Naive thymus-derived CD4-positive, alpha-beta T cell (primary cell): ENCODE measurements around the gene LEMD3. TPM values are rescaled to one million over a fixed set of nuclear protein-coding genes. Genes with fewer than 3 reads are reported as not detected.
A peak's percentile ranks its signal among the peaks of the same experiment; 100 is the strongest.
"Not testable (repeated sequence)": the region's sequence is repeated elsewhere in the genome, so short reads cannot be mapped to it uniquely, and the experiment has no call there.

Experiments
- ATAC-seq: fragments of 150-1000 bp; cut with Tn5 transposase; 2 replicates; pipeline ENCODE4 v1.10.0; 2021; ENCODE audit warnings: mild to moderate bottlenecking, moderate library complexity
- CTCF ChIA-PET: fragments of 350-600 bp; sonication (Branson Sonifier 250); formaldehyde crosslinking; loops from one replicate; lab custom pipeline; 2021; ENCODE audit warnings: antibody characterized with exemption; lab: Charles Lee
- POLR2A ChIA-PET: fragments of 350-600 bp; sonication (Branson Sonifier 250); formaldehyde crosslinking; loops from one replicate; lab custom pipeline; 2021; ENCODE audit warnings: antibody characterized with exemption, inconsistent platforms; lab: Charles Lee
- DNase-seq, 9 donors: peaks; one replicate each; pipeline versions ENCODE4 v3.0.0 to v3.0.0-alpha.2; 2020 to 2022; ENCODE audit warnings: mixed read lengths in 1 of 9
- H3K27ac ChIP-seq: one replicate; pipeline ENCODE4 v1.7.0; 2013; ENCODE audit warnings: mild to moderate bottlenecking, low read depth, low read length, moderate library complexity
- H3K27me3 ChIP-seq, 2 donors: one replicate each; pipeline ENCODE4 v1.7.0; 2013; ENCODE audit warnings: low read length in 2 of 2, mild to moderate bottlenecking in 2 of 2, moderate library complexity in 2 of 2; ENCODE audit not compliant: control insufficient read depth in 2 of 2, insufficient read depth in 2 of 2
- H3K36me3 ChIP-seq, 3 experiments: 1 replicate in 2 of 3; 2 replicates in 1 of 3; pipeline ENCODE4 v1.7.0; 2013; ENCODE audit warnings: low read length in 3 of 3, mild to moderate bottlenecking in 3 of 3, moderate library complexity in 1 of 3; ENCODE audit not compliant: insufficient read depth in 3 of 3, control insufficient read depth in 2 of 3
- H3K4me1 ChIP-seq, 2 donors: one replicate each; pipeline ENCODE4 v1.7.0; 2013; ENCODE audit warnings: low read length in 2 of 2, mild to moderate bottlenecking in 2 of 2, moderate library complexity in 1 of 2; ENCODE audit not compliant: control insufficient read depth in 2 of 2, insufficient read depth in 2 of 2
- H3K4me3 ChIP-seq: 2 replicates; pipeline ENCODE4 v1.7.0; 2013; ENCODE audit warnings: mild to moderate bottlenecking, low read length
- H3K9me3 ChIP-seq, 3 experiments: 1 replicate in 2 of 3; 2 replicates in 1 of 3; pipeline ENCODE4 v1.7.0; 2013; ENCODE audit warnings: low read length in 3 of 3; ENCODE audit not compliant: control insufficient read depth in 2 of 3
- H3K27ac Mint-ChIP-seq, 9 donors: one replicate each; pipeline ENCODE4 v1.8.0; 2020 to 2022; ENCODE audit warnings: mixed read lengths in 9 of 9, mild to moderate bottlenecking in 8 of 9, moderate library complexity in 5 of 9, inconsistent platforms in 2 of 9
- H3K27me3 Mint-ChIP-seq, 5 donors: one replicate each; pipeline ENCODE4 v1.8.0; 2021 to 2022; ENCODE audit warnings: mixed read lengths in 5 of 5, mild to moderate bottlenecking in 1 of 5
- H3K36me3 Mint-ChIP-seq, 5 donors: one replicate each; pipeline ENCODE4 v1.8.0; 2020 to 2022; ENCODE audit warnings: mixed read lengths in 5 of 5, mild to moderate bottlenecking in 3 of 5, inconsistent platforms in 1 of 5
- H3K4me1 Mint-ChIP-seq, 7 donors: one replicate each; pipeline ENCODE4 v1.8.0; 2020 to 2022; ENCODE audit warnings: mixed read lengths in 7 of 7, mild to moderate bottlenecking in 3 of 7, inconsistent platforms in 1 of 7
- H3K4me3 Mint-ChIP-seq, 10 donors: one replicate each; pipeline ENCODE4 v1.8.0; 2020 to 2022; ENCODE audit warnings: mild to moderate bottlenecking in 10 of 10, mixed read lengths in 10 of 10, moderate library complexity in 6 of 10, inconsistent platforms in 2 of 10
- H3K9me3 Mint-ChIP-seq, 11 donors: one replicate each; pipeline ENCODE4 v1.8.0; 2020 to 2022; ENCODE audit warnings: mixed read lengths in 11 of 11, mild to moderate bottlenecking in 4 of 11, inconsistent platforms in 1 of 11, moderate library complexity in 1 of 11
- intact Hi-C, 2 donors: fragments of 100-400 bp; cut with micrococcal nuclease; formaldehyde crosslinking; loops; one replicate each; pipeline ENCODE4 v1.15.1; 2023
- polyA plus RNA-seq, 2 donors: library from polyadenylated mRNA; unstranded; fragments of 300-500 nt; fragmentation: Illumina TruSeq; gene quantifications; one replicate each; pipeline ENCODE4 v1.2.3, GENCODE V29; 2021
- total RNA-seq, 6 experiments: library from RNA in 5 of 6; stranded (reverse) in 5 of 6; gene quantifications; 1 replicate in 5 of 6; 2 replicates in 1 of 6; pipeline ENCODE4 v1.2.3 and lab custom pipeline; 2021 to 2026

Gene LEMD3
- total and polyA plus RNA-seq, 7 experiments from 2014 or later: 33.3 to 60.1 (median 52.2) TPM

- ATAC-seq (peak; percentile 34), DNase-seq (no peak)
- Histone ChIP-seq H3K27me3 (peaks cover 0 to 5% of the 10 kb centered on the region in 2 donors), H3K4me1 (no peaks in the 10 kb centered on the region), H3K4me3 (no peak overlapping the region), H3K36me3 (no peaks in the 10 kb centered on the region), H3K9me3 (no peaks in the 10 kb centered on the region), H3K27ac (no peak overlapping the region)
- no peak overlapping the region for H3K27ac Mint-ChIP-seq
- peaks cover 64 to 79% (median 73%) of the 10 kb centered on the region in 5 donors for H3K27me3 Mint-ChIP-seq
- POLR2A ChIA-PET: no interaction called here
- peaks cover 2 to 16% (median 5%) of the 10 kb centered on the region in 7 donors for H3K4me1 Mint-ChIP-seq
- no peaks in the 10 kb centered on the region for H3K36me3 Mint-ChIP-seq
- peak overlapping the region; percentile 54 to 80 (median 65) for H3K4me3 Mint-ChIP-seq
- intact Hi-C loops: no loop called here
- peaks cover 0 to under 1% (median 0%) of the 10 kb centered on the region in 11 donors for H3K9me3 Mint-ChIP-seq
- CTCF ChIA-PET: no interaction called here
These were observed 108.7 kb downstream of the LEMD3 start for GRCh38 chr12:65277994-65278575.

GRCh38 chr12:65278576-65279368 lies 109.4 kb downstream of the LEMD3 start, which contains the start of gene MSRB3:
MSRB3 (plus strand) TSS chr12:65278683; CDS start chr12:65308580, 29,897 bp downstream.
- Histone ChIP-seq H3K9me3 (no peaks in the 10 kb centered on the region), H3K4me3 (peak within 1 kb of the TSS; percentile 43), H3K27ac (no peak within 1 kb of the TSS), H3K27me3 (peaks cover 0 to 5% of the 10 kb centered on the region in 2 donors), H3K36me3 (no peaks in the 10 kb centered on the region), H3K4me1 (no peaks in the 10 kb centered on the region)
- Mint-ChIP-seq H3K9me3 (no peaks in the 10 kb centered on the region), H3K36me3 (no peaks in the 10 kb centered on the region), H3K27ac (no peak within 1 kb of the TSS), H3K27me3 (peaks cover 59 to 76% (median 70%) of the 10 kb centered on the region in 5 donors), H3K4me3 (peak within 1 kb of the TSS; percentile 63 to 80 (median 71)), H3K4me1 (peaks cover 2 to 16% (median 5%) of the 10 kb centered on the region in 7 donors)
- intact Hi-C loops: no loop called here
- DNase-seq (peak in 3 of 9 donors; percentile 2 to 37 (median 3)), ATAC-seq (peak; percentile 62)
- ChIA-PET POLR2A (no interaction called here), CTCF (no interaction called here)

GRCh38 chr12:65279369-65280112 lies 110.2 kb downstream of the LEMD3 start:
- Histone ChIP-seq H3K36me3 (no peaks in the 10 kb centered on the region), H3K9me3 (no peaks in the 10 kb centered on the region), H3K4me1 (no peaks in the 10 kb centered on the region), H3K27ac (no peak overlapping the region), H3K4me3 (peak overlapping the region; percentile 43), H3K27me3 (peaks cover 0 to 5% of the 10 kb centered on the region in 2 donors)
- peak; percentile 5 for ATAC-seq
- Mint-ChIP-seq H3K4me3 (peak overlapping the region; percentile 39 to 80 (median 70)), H3K4me1 (peaks cover 2 to 16% (median 5%) of the 10 kb centered on the region in 7 donors), H3K9me3 (no peaks in the 10 kb centered on the region), H3K27me3 (peaks cover 58 to 70% (median 68%) of the 10 kb centered on the region in 5 donors), H3K36me3 (no peaks in the 10 kb centered on the region), H3K27ac (no peak overlapping the region)
- CTCF ChIA-PET: no interaction called here
- intact Hi-C loops: no loop called here
- POLR2A ChIA-PET: no interaction called here
- DNase-seq: peak in 2 of 9 donors; percentile 5 to 6

- Histone ChIP-seq H3K9me3 (no peaks in the 10 kb centered on the region), H3K4me1 (no peaks in the 10 kb centered on the region), H3K27me3 (peaks cover 0 to 5% of the 10 kb centered on the region in 2 donors), H3K27ac (no peak overlapping the region), H3K36me3 (no peaks in the 10 kb centered on the region), H3K4me3 (no peak overlapping the region)
- Mint-ChIP-seq H3K9me3 (no peaks in the 10 kb centered on the region), H3K4me3 (peak overlapping the region in 2 of 10 donors; percentile 68 to 80), H3K4me1 (peaks cover 2 to 16% (median 5%) of the 10 kb centered on the region in 7 donors), H3K27ac (no peak overlapping the region), H3K36me3 (no peaks in the 10 kb centered on the region), H3K27me3 (peaks cover 52 to 65% (median 63%) of the 10 kb centered on the region in 5 donors)
- DNase-seq (no peak), ATAC-seq (no peak)
- intact Hi-C loops: no loop called here
- ChIA-PET CTCF (no interaction called here), POLR2A (no interaction called here)
These were observed 110.9 kb downstream of the LEMD3 start for GRCh38 chr12:65280306-65280705.

GRCh38 chr12:65282840-65283239 lies 113.5 kb downstream of the LEMD3 start:
- H3K9me3 ChIP-seq: no peaks in the 10 kb centered on the region
- DNase-seq (no peak), ATAC-seq (no peak)
- no peaks in the 10 kb centered on the region for H3K36me3 ChIP-seq
- no peak overlapping the region for H3K4me3 ChIP-seq
- Mint-ChIP-seq H3K27me3 (peaks cover 35 to 51% (median 47%) of the 10 kb centered on the region in 5 donors), H3K4me1 (peaks cover 2 to 13% (median 5%) of the 10 kb centered on the region in 7 donors), H3K9me3 (no peaks in the 10 kb centered on the region), H3K27ac (no peak overlapping the region), H3K36me3 (no peaks in the 10 kb centered on the region), H3K4me3 (no peak overlapping the region)
- no peaks in the 10 kb centered on the region for H3K4me1 ChIP-seq
- intact Hi-C loops: no loop called here
- H3K27me3 ChIP-seq: peaks cover 0 to 5% of the 10 kb centered on the region in 2 donors
- POLR2A ChIA-PET: no interaction called here
- CTCF ChIA-PET: no interaction called here
- no peak overlapping the region for H3K27ac ChIP-seq

GRCh38 chr12:65285532-65285931 lies 116.1 kb downstream of the LEMD3 start:
- H3K27ac ChIP-seq, H3K4me3 Mint-ChIP-seq, intact Hi-C loops, H3K9me3 Mint-ChIP-seq, H3K36me3 ChIP-seq, CTCF ChIA-PET, H3K9me3 ChIP-seq, H3K4me3 ChIP-seq, POLR2A ChIA-PET, ATAC-seq, H3K27ac Mint-ChIP-seq, H3K27me3 ChIP-seq, DNase-seq, H3K4me1 ChIP-seq, H3K36me3 Mint-ChIP-seq, H3K4me1 Mint-ChIP-seq: not testable (repeated sequence)
- H3K27me3 Mint-ChIP-seq: peaks cover 24 to 41% (median 33%) of the 10 kb centered on the region in 5 donors
